ENCODE results near the gene YRDC. TPM values are rescaled to one million over a fixed set of nuclear protein-coding genes. Genes with fewer than 3 reads are reported as not detected.

YRDC gene
- total RNA-seq, 1 experiment from 2014 or later: 41.4 TPM

GRCh38 chr1:37797750-37798345 lies 10.2 kb downstream of the YRDC start:
- TF ChIP-seq TCF7L2 (IDR thresholded peaks at IDR 0.05; ENCODE audit: borderline replicate concordance, extremely low read depth, insufficient read depth, insufficient read length): no peak
- TF ChIP-seq ZNF274 (IDR thresholded peaks at IDR 0.05; ENCODE audit: low read depth, low read length): no peak
- no peak for TF ChIP-seq EZH2phosphoT487 (IDR thresholded peaks at IDR 0.05; ENCODE audit: borderline replicate concordance)
- TF ChIP-seq ZBTB33 (IDR thresholded peaks at IDR 0.05; ENCODE audit: extremely low read depth, insufficient replicate concordance, low read length): no peak
- Histone ChIP-seq H3K4me2 (ENCODE audit: low read length) (no peak overlapping the region), H3K36me3 (ENCODE audit: control insufficient read depth in 1 of 2, insufficient read depth in 2 of 2, low read length in 2 of 2) (peaks cover 6 to 20% of the 10 kb centered on the region in 2 experiments; a peak in 3 of 4 replicates), H4K20me1 (ENCODE audit: insufficient read depth) (no peaks in the 10 kb centered on the region), H3K4me3 (replicated peaks in 1 of 2; ENCODE audit: low read depth in 1 of 2, low read length in 2 of 2) (no peak overlapping the region), H3K27me3 (ENCODE audit: insufficient read depth, low read length) (no peaks in the 10 kb centered on the region), H2AFZ (ENCODE audit: low read depth, low read length, poor library complexity, severe bottlenecking) (no peak overlapping the region), H3K9ac (ENCODE audit: low read length) (no peak overlapping the region), H3K4me1 (ENCODE audit: control insufficient read depth in 1 of 2, insufficient read depth in 2 of 2, low read length in 2 of 2) (peaks cover 10 to 17% of the 10 kb centered on the region in 2 experiments; a peak in 3 of 4 replicates), H3K9me2 (ENCODE audit: insufficient read depth) (no peaks in the 10 kb centered on the region), H3K9me3 (ENCODE audit: control insufficient read depth in 1 of 2, insufficient read depth in 1 of 2, low read depth in 1 of 2, low read length in 2 of 2) (no peaks in the 10 kb centered on the region), H3K27ac (ENCODE audit: low read depth, low read length) (no peak overlapping the region), H3K79me2 (ENCODE audit: insufficient read depth, low read length) (peaks cover 15% of the 10 kb centered on the region)
- intact Hi-C loops (cut with micrococcal nuclease): no loop called here
- ChIA-PET POLR2A (interaction anchor here (1.6 kb wide), 1 partner anchor 10 kb away, joined by 7 read pairs; the partner anchor contains the start of genes C1orf122 and YRDC), RAD21 (ENCODE audit: low non-redundant PET in 1 of 2, low total read pairs in 2 of 2, uncharacterized antibody in 2 of 2, unreplicated experiment in 2 of 2) (no interaction called here), CTCF (no interaction called here)
- no peak for ATAC-seq
- no TSS peak for BruUV-seq (replicated peaks)
- no peak for DNase-seq (ENCODE audit: low read depth, low spot score)

Measured in HCT116 (cell line).